ENCODE data around the gene GSX1.

GSX1 gene

DNA sequence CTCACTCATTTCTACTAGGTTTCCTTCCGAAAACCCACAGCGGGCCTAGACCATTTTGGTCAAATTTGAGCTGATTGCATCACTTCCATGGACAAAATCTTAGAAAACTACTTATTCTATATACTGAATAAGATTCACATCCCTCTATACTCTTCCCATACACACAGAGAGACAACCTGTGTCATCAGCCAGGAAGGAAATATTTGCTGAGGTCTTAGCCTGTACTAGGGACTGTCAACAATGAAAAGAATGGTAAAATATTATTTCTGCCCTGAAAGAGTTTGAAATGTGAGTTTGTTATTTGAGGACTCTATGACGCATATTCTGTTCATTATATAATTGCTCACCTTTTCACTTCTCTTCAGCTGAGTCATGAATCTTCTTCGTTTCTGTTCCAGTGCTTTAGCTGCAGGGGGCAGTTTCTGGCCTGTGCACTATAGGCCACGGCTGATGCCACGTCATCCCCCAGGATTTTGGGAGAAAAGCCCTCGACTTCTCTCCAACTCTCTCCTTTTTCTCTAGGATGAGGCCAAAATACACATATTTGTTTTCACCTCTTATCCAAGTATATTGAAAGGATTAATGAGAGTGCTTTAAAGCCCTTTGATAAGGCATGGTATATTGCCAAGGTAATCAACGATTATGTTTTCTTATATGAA lies 47.7 kb downstream of the GSX1 start:
- H3K36me3 ChIP-seq (ENCODE audit: control insufficient read depth, low read length): no peaks in the 10 kb centered on the region

DNA sequence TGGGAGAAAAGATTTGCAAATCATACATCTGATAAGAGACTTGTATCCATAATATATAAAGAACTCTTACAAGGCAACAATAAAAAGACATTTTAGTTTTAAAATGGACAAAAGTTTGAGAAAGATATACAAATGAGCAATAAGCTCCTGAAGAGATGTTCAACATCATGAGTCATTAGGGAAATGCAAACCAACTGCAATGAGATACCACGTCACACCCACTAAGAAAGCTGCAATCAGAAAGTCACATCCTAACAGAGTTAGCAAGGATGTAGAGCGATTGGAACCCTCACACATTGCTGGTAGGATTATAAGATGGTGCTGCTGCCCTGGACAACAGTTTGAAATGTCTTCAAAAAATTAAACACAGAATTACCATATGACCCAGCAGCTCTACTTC lies 50.3 kb downstream of the GSX1 start:
- Histone ChIP-seq H3F3A (ENCODE audit: control insufficient read depth, insufficient read depth) (no peaks in the 10 kb centered on the region), H3K79me2 (ENCODE audit: control insufficient read depth, low read length) (no peaks in the 10 kb centered on the region), H3K27me3 (ENCODE audit: control insufficient read depth, low read length) (no peaks in the 10 kb centered on the region), H3K4me2 (ENCODE audit: low read length) (no peak overlapping the region), H3K9me2 (replicated peaks; ENCODE audit: control insufficient read depth, low read length) (no peaks in the 10 kb centered on the region), H3K4me1 (ENCODE audit: control insufficient read depth, low read length) (no peaks in the 10 kb centered on the region), H3K27ac (ENCODE audit: low read depth, low read length) (no peak overlapping the region), H3K9me3 (ENCODE audit: control insufficient read depth, insufficient read depth, low read length) (no peaks in the 10 kb centered on the region), H3K4me3 (ENCODE audit: low read length) (no peak overlapping the region), H3K36me3 (ENCODE audit: control insufficient read depth, low read length) (no peaks in the 10 kb centered on the region), H4K20me1 (ENCODE audit: control insufficient read depth, insufficient read depth, low read depth, low read length) (no peaks in the 10 kb centered on the region)
- TF ChIP-seq EZH2phosphoT487 (IDR thresholded peaks at IDR 0.05; ENCODE audit: borderline replicate concordance, low read length): no peak
- TF ChIP-seq, protein P1, sequence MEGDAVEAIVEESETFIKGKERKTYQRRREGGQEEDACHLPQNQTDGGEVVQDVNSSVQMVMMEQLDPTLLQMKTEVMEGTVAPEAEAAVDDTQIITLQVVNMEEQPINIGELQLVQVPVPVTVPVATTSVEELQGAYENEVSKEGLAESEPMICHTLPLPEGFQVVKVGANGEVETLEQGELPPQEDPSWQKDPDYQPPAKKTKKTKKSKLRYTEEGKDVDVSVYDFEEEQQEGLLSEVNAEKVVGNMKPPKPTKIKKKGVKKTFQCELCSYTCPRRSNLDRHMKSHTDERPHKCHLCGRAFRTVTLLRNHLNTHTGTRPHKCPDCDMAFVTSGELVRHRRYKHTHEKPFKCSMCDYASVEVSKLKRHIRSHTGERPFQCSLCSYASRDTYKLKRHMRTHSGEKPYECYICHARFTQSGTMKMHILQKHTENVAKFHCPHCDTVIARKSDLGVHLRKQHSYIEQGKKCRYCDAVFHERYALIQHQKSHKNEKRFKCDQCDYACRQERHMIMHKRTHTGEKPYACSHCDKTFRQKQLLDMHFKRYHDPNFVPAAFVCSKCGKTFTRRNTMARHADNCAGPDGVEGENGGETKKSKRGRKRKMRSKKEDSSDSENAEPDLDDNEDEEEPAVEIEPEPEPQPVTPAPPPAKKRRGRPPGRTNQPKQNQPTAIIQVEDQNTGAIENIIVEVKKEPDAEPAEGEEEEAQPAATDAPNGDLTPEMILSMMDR (IDR thresholded peaks at IDR 0.05; ENCODE audit: low read depth, low read length, poor library complexity, severe bottlenecking): no peak

More for the DNA sequence above, 47.7 kb downstream of the GSX1 start:
- no peaks in the 10 kb centered on the region for H3K27me3 ChIP-seq (ENCODE audit: control insufficient read depth, low read length)
- H3K27ac ChIP-seq (ENCODE audit: low read depth, low read length): no peak overlapping the region
- H3K4me1 ChIP-seq (ENCODE audit: control insufficient read depth, low read length): no peaks in the 10 kb centered on the region
- TF ChIP-seq, protein P1 (IDR thresholded peaks at IDR 0.05; ENCODE audit: low read depth, low read length, poor library complexity, severe bottlenecking): no peak
- no peak for TF ChIP-seq EZH2phosphoT487 (IDR thresholded peaks at IDR 0.05; ENCODE audit: borderline replicate concordance, low read length)
- H4K20me1 ChIP-seq (ENCODE audit: control insufficient read depth, insufficient read depth, low read depth, low read length): no peaks in the 10 kb centered on the region
- no peaks in the 10 kb centered on the region for H3K79me2 ChIP-seq (ENCODE audit: control insufficient read depth, low read length)
- no peaks in the 10 kb centered on the region for H3K9me3 ChIP-seq (ENCODE audit: control insufficient read depth, insufficient read depth, low read length)
- H3F3A ChIP-seq (ENCODE audit: control insufficient read depth, insufficient read depth): no peaks in the 10 kb centered on the region
- H3K4me3 ChIP-seq (ENCODE audit: low read length): no peak overlapping the region
- no peaks in the 10 kb centered on the region for H3K9me2 ChIP-seq (replicated peaks; ENCODE audit: control insufficient read depth, low read length)
- no peak overlapping the region for H3K4me2 ChIP-seq (ENCODE audit: low read length)

All from DOHH2 (cell line).